Stromal cell of bone marrow (primary cell): ENCODE results near the gene NKX3-2.

ENCODE experiments used
- DNase-seq: peaks from one replicate; pipeline ENCODE4 v3.0.0-alpha.2; 2012; ENCODE audit warnings: low read depth

NKX3-2 gene

GRCh38 chr4:13530823-13531624 is 13.3 kb downstream of the NKX3-2 start:
- DNase-seq: no peak

- DNase-seq: no peak
Observed at GRCh38 chr4:13529128-13529919, 15.0 kb downstream of the NKX3-2 start.

DNA sequence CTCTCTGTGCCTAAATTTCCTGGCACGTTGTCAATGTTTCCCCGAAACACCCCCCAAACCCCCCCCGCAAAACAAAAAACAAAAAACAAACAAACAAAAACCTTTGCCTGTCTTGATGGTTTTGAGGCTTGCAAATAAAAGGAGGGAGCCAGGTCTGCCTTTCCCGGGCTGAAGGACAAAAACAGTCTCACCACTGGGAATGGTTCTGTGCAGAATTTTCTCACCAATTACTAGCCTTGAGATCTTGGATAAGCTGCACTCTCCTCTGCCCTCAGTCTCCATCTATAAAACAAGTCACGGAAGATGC is 15.5 kb downstream of the NKX3-2 start:
- no peak for DNase-seq

- DNase-seq: no peak
Observed at GRCh38 chr4:13527981-13528820, 16.1 kb downstream of the NKX3-2 start.

DNA sequence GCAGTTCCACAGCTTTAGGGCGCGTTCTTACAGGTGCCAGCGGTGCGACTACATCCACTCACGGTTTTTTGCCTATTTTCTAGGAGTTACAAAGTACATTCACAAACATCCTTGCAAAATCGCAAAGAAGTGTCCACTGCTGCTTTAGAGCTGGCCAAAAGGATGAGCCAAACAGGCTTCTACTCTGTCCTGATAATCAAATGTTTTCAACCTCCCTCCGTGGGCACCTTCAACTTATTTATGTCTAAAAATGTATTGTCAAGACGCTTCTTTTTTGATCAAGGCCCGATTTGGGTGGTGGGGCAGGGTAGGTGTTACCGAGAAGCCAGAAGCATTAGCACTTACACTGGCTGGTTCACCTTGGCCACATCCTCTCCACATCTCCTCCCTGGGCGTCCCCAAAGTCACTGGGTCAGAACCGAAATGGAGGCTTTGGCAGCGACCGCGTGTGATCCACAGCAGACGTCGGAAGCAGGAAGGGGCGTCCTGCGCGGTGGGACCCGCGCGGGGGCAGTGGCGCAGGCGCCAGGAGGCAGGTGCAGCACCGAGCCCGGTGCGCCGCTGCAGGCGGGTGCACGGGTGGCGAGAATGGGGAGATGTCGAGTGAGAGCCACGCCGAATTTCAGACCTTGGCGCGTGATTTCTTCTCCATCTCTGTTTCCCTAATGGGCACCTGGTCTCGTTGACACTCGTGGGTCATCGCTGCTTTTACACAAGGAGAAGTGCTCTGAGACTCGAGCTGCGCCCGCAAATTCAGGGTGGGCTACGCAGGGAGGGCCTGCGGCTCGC is 16.9 kb downstream of the NKX3-2 start:
- no peak for DNase-seq

- DNase-seq: no peak
Observed at GRCh38 chr4:13526658-13527057, 17.6 kb downstream of the NKX3-2 start.

DNA sequence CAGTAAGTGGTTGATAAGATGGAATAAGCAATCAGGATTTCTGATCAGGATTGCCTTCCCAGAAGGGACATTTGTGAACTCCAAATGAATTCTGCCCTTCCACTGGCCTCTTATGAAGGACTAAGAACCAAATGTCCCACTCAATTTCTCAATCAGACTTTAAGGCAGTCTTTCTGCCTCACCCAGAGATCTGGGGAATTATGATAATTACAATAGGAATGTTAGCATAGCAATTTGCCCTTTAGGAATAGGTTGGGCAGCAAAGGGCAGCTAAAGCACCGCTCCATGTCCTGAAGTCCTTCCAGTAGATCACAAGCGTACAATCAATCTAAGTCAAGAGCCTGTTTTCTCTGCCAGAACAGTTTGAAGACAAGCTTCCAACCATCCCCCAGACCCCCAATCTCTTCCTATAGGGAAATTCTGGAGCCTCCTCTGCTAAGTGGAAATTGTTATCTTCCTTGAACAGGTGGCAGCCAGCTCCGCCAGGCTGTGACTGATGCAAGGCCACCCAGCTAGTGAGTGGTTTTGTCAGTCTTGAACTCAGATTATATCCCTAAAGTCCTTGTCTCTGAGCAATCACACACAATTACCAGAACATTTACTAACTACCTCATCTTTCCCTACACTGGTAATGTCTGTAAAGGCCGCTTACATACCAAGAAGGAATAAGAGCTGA is 18.6 kb downstream of the NKX3-2 start:
- no peak for DNase-seq

GRCh38 chr4:13524504-13525243 is 19.6 kb downstream of the NKX3-2 start:
- no peak for DNase-seq

GRCh38 chr4:13523591-13524503 is 20.5 kb downstream of the NKX3-2 start:
- DNase-seq: no peak

DNA sequence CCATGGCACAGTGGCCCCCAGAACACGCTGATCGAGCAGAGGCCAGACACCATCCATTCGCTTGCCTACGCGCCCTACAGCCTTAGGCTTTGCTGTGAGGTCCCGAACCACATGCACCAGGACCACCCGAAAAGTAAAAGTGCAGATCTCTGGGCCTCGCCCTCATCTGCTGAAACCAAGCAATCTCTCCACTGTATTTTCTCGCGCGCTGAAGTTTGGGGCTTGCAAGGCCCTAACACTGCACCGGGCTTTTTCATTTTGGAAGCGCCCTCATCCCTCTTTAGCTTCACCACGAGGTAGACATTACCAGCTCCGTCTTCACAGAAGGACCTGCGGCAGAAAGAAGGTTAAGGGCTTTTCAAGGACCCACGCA is 21.2 kb downstream of the NKX3-2 start:
- no peak for DNase-seq

DNA sequence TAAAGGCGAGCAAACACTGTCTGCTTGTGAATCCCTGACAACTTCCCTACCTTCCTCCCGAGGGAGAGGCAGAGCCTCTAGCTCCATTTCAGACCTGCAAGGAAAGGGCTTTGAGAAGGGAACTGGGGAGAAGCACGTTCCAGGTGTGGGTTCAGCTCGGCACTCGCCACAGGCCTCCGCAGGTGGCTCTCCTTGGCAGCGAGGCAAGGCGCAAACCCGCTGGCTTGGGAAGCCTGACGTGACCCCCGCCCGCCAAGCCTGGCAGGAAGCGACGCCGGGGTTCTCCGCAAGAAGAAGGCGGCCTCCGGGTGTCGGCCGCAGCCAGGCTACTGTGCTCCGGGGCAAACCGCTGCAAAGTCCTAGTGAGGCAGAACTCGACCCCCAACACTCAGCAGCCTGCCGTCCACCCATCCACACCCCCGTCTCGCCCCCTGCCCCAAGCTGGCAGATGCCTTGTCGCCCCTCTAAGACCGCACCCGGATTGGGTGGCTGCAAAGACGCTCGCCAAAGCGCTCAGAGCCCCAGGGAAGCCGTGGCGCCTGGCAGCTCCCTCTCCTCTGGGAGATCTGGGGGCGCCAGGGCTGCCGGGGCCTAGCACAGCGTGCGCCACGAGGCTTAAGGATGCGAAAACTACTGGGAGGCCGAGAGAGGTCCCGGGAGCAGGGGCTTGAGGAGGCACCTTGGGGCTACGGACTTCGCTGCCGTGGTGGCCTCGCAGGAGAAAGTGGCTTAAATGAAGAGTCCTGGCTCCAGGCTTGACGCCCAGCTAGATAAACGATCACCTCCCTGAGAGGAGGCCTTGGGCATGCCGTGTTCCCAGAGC is 21.8 kb downstream of the NKX3-2 start:
- no peak for DNase-seq

DNA sequence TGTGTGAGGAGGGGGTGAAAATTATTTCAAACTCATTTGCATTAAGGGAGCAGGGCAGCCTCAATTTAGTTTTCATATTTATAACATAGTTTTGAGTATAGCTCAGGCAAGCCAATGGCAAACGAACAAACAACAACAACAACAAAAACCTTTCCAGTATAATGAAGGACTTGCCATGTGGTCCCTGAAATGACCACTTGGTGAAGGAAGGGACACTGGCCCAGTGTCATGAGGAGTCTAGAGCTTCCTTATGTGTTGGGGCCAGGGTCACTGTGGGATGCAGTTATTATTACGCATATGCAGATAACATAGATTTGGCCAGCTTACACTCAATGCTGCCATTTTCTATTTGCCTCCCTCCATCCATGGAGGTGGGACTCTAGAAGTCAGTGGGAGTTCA is 23.3 kb downstream of the NKX3-2 start:
- no peak for DNase-seq

DNA sequence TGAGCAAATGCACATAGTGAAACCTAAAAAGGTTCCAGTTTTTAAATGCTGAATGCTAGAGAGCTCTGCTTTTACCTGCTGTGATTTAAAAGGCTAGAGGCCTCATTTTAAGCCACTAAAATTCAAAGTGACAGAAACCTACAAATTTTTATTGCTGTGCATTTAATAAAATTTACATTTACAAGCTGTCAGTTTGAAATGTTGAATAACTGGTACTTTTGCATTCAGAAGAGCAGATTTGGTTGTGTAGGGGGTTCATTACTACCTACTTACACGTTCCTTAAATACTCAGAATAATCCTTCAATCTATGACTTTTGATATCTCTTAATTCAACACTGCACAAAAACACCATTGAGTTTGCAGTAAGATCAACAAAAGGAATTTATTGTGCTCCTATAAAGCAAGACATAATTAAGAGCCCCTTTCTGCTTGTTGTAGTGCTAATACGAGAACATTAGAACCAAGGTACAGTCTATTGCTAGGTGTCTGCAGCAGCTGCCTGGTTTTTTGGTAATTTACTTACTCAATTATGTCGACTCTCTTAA is 27.9 kb downstream of the NKX3-2 start:
- no peak for DNase-seq

DNA sequence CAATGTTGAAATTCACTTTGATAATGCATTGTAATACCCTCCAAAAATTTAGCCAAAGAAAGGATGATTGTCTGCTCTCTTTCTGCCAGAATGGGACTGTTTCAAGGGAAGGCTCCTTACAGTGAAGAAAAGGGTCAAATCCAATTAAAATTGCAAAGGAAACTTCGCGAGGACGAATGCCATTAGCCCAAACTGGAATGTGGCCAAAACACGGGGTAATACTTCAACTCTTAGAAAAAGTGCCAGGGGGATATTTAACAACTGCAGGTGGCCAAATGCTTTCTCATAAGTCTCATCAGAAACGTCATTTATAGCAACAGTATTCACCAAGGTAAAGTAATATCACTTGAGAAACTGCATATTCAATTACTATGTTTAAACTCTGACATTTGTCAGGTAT is 29.0 kb downstream of the NKX3-2 start:
- DNase-seq: no peak

DNA sequence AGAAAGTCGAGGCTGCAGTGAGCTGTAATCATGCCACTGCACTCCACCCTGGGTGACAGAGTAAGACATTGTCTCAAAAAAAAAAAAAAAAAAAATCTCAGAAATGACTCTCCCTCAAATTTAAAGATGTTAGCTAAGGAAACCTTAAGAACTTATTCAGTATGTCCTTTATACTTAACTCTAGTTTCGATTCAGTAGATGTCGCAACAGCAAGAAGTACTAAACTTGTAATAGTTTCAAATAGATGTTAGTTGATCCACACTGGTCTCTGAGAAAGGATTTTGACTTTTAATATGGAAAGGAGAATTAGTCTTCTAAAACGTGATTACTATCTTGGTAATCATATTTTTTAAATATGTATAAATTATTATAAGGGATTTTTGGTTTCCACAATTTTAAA is 29.6 kb downstream of the NKX3-2 start:
- DNase-seq: no peak

DNA sequence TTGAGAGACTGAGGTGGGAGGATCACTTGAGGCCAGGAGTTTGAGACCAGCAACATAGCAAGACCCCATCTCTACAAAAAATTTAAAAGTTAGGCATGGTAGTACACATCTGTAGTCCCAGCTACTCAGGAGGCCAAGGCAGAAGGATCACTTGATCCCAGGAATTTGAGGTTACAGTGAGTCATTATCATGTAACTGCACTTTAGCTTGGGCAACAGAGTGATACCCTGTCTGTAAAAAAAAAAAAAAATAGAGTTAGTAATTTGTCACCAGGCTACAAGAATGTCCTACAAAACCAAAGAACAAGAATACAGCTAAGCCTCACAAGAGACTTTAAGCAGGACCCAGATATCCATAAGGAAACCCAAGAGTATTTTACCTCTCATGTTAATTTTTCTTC is 33.2 kb downstream of the NKX3-2 start:
- no peak for DNase-seq

DNA sequence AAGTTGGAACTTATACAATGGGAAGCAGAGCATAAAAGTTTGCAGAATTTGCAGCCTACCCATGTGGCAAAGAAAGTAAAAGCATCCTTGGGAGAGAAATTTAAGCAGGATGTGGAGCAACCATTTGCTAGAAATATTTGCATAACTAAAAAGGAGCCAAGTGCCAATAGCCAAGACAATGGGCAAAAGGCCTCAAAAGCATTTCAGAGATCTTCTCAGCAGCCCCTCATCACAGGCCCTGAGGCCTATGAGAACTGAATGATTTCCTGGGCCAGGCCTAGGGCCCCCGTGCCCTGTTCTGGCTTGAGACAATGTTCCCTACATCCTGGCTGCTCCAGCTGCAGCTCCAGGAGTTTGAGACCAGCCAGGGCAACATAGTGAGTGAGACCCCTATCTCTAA is 34.9 kb downstream of the NKX3-2 start:
- no peak for DNase-seq

- no peak for DNase-seq
Observed at GRCh38 chr4:13504374-13504773, 39.9 kb downstream of the NKX3-2 start.
